PC-3 (cell line): ENCODE results near the gene MYLK. TPM values are rescaled to one million over a fixed set of nuclear protein-coding genes. Genes with fewer than 3 reads are reported as not detected.

Source experiments
- ATAC-seq: fragments of 200-7000 bp; cut with Tn5 transposase; 2 replicates; pipeline ENCODE4 v1.9.1; 2020; ENCODE audit warnings: mild to moderate bottlenecking, moderate library complexity
- BruUV-seq: library from RNA; stranded (reverse); fragments of 400-500 nt; replicated peaks from 2 replicates; lab custom pipeline; 2021; lab: Mats Ljungman, UMichigan
- CTCF ChIA-PET: fragments of 300-600 bp; sonication (Branson Sonifier 250); formaldehyde crosslinking; loops from one replicate; lab custom pipeline; 2022; ENCODE audit warnings: antibody characterized with exemption; lab: Charles Lee
- POLR2A ChIA-PET: fragments of 300-600 bp; sonication (Branson Sonifier 250); formaldehyde crosslinking; loops from one replicate; lab custom pipeline; 2022; ENCODE audit warnings: antibody characterized with exemption; ENCODE audit not compliant: unreplicated experiment; lab: Charles Lee
- DNase-seq: peaks from one replicate; pipeline ENCODE4 v3.0.0-alpha.2; 2015
- H2AFZ ChIP-seq: fragments of 300-600 bp; sonication (generic); 2 replicates; pipeline ENCODE4 v1.6.0; 2016; ENCODE audit warnings: antibody characterized with exemption, low read length
- H3F3A ChIP-seq: fragments of 300-600 bp; sonication (generic); one replicate; pipeline ENCODE4 v1.6.0; 2017; ENCODE audit warnings: antibody characterized with exemption, low read length, control low read depth, mild to moderate bottlenecking; ENCODE audit not compliant: unreplicated experiment
- H3K27ac ChIP-seq: fragments of 300-600 bp; sonication (generic); 2 replicates; pipeline ENCODE4 v1.5.1; 2016; ENCODE audit warnings: mild to moderate bottlenecking, low read length
- H3K27me3 ChIP-seq: fragments of 300-600 bp; sonication (generic); 2 replicates; pipeline ENCODE4 v1.6.1; 2016; ENCODE audit warnings: low read length, mixed read lengths
- H3K36me3 ChIP-seq: fragments of 300-600 bp; sonication (generic); 2 replicates; pipeline ENCODE4 v1.6.1; 2016; ENCODE audit warnings: low read depth, mixed run types, low read length, mixed read lengths
- H3K4me1 ChIP-seq: fragments of 300-600 bp; sonication (generic); 2 replicates; pipeline ENCODE4 v1.5.1; 2016; ENCODE audit warnings: low read length; ENCODE audit not compliant: insufficient read depth
- H3K4me2 ChIP-seq: fragments of 300-600 bp; sonication (generic); 2 replicates; pipeline ENCODE4 v1.6.0; 2016; ENCODE audit warnings: low read length
- H3K4me3 ChIP-seq: fragments of 300-600 bp; sonication (generic); 2 replicates; pipeline ENCODE4 v1.5.1; 2016; ENCODE audit warnings: mild to moderate bottlenecking, low read length, mixed read lengths
- H3K79me2 ChIP-seq: fragments of 300-600 bp; sonication (generic); 2 replicates; pipeline ENCODE4 v1.6.1; 2017; ENCODE audit warnings: low read length, mixed read lengths
- H3K9ac ChIP-seq: fragments of 300-600 bp; sonication (generic); 2 replicates; pipeline ENCODE4 v1.6.0; 2016; ENCODE audit warnings: mild to moderate bottlenecking, low read length
- H3K9me2 ChIP-seq: fragments of 300-600 bp; sonication (generic); replicated peaks from 2 replicates; pipeline ENCODE4 v1.6.1; 2016; ENCODE audit warnings: mixed run types, low read length, mixed read lengths
- H3K9me3 ChIP-seq: fragments of 300-600 bp; sonication (generic); 2 replicates; pipeline ENCODE4 v1.6.1; 2016; ENCODE audit warnings: low read length, mixed read lengths
- H4K20me1 ChIP-seq: fragments of 300-600 bp; sonication (generic); 2 replicates; pipeline ENCODE4 v1.6.1; 2016; ENCODE audit warnings: low read length, mixed read lengths
- EZH2 ChIP-seq: fragments of 300-600 bp; sonication (generic); IDR thresholded peaks from one replicate; pipeline ENCODE4 v1.6.1; 2017; ENCODE audit warnings: antibody characterized with exemption, mild to moderate bottlenecking, low read length; ENCODE audit not compliant: unreplicated experiment
- EZH2phosphoT487 ChIP-seq: fragments of 300-600 bp; sonication (generic); IDR thresholded peaks from 2 replicates; pipeline ENCODE4 v1.6.1; 2018; ENCODE audit warnings: mild to moderate bottlenecking, antibody characterized with exemption, low read length, borderline replicate concordance
- intact Hi-C: fragments of 100-400 bp; cut with micrococcal nuclease; formaldehyde crosslinking; loops from 2 replicates; pipeline ENCODE4 v1.9.0; 2023
- total RNA-seq: library from RNA; depleted of rRNA; stranded (reverse); fragments of >200 nt; gene quantifications from 2 replicates; pipeline ENCODE4 v1.2.3, GENCODE V29; 2014
- TF ChIP-seq, protein P1 (sequence below): fragments of 300-600 bp; sonication (generic); conservative IDR thresholded peaks from 2 replicates; pipeline ENCODE4 v1.5.1; 2017; ENCODE audit warnings: antibody characterized with exemption, low read depth, mild to moderate bottlenecking, low read length

Gene MYLK
- total RNA-seq, 1 experiment from 2014 or later, result 6.9 TPM

- H3K4me2 ChIP-seq, result no peak overlapping the region
- no peaks in the 10 kb centered on the region for H3K9me2 ChIP-seq
- no peak overlapping the region for H3K4me3 ChIP-seq
- TF ChIP-seq EZH2, result no peak
- TF ChIP-seq EZH2phosphoT487, result no peak
- TF ChIP-seq, protein P1, sequence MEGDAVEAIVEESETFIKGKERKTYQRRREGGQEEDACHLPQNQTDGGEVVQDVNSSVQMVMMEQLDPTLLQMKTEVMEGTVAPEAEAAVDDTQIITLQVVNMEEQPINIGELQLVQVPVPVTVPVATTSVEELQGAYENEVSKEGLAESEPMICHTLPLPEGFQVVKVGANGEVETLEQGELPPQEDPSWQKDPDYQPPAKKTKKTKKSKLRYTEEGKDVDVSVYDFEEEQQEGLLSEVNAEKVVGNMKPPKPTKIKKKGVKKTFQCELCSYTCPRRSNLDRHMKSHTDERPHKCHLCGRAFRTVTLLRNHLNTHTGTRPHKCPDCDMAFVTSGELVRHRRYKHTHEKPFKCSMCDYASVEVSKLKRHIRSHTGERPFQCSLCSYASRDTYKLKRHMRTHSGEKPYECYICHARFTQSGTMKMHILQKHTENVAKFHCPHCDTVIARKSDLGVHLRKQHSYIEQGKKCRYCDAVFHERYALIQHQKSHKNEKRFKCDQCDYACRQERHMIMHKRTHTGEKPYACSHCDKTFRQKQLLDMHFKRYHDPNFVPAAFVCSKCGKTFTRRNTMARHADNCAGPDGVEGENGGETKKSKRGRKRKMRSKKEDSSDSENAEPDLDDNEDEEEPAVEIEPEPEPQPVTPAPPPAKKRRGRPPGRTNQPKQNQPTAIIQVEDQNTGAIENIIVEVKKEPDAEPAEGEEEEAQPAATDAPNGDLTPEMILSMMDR, result no peak
- no peak for ATAC-seq
- no peaks in the 10 kb centered on the region for H3K79me2 ChIP-seq
- POLR2A ChIA-PET, result no interaction called here
- H3K27ac ChIP-seq, result no peak overlapping the region
- H3F3A ChIP-seq, result no peaks in the 10 kb centered on the region
- H3K36me3 ChIP-seq, result no peaks in the 10 kb centered on the region
- H3K27me3 ChIP-seq, result no peaks in the 10 kb centered on the region
- H3K9ac ChIP-seq, result no peak overlapping the region
- no TSS peak for BruUV-seq
- CTCF ChIA-PET, result no interaction called here
- no peak overlapping the region for H2AFZ ChIP-seq
- H3K4me1 ChIP-seq, result peaks cover 17% of the 10 kb centered on the region
- H4K20me1 ChIP-seq, result no peaks in the 10 kb centered on the region
- DNase-seq, result no peak
- intact Hi-C loops, result no loop called here
- no peaks in the 10 kb centered on the region for H3K9me3 ChIP-seq
These were observed 105.6 kb downstream of the MYLK start for GRCh38 chr3:123778525-123778924.

- no peak overlapping the region for H3K27ac ChIP-seq
- BruUV-seq, result no TSS peak
These were observed 107.9 kb downstream of the MYLK start for GRCh38 chr3:123776071-123776782.

DNA sequence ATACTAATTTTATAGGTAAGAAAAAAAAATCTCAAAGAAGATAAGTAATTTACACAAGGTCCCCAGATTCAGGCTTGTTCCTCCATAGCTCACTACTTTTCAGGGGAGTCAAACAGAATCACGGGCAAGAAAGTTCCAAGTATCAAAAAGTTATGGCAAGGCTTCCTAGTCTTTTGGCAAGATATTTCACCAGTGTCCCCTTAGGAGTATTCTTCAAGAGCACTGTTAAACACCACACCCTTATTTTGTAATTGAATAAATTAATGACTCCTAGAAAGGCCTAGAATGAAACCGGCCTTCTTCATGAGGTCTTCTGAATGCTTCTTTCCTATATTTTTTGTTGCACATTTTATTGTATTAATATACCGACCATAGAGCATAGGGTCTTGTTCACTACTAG lies 109.7 kb downstream of the MYLK start:
- no peak for ATAC-seq
- Histone ChIP-seq H3K9me2 (no peaks in the 10 kb centered on the region), H3K9me3 (no peaks in the 10 kb centered on the region), H3K27me3 (no peaks in the 10 kb centered on the region), H4K20me1 (no peaks in the 10 kb centered on the region), H3K79me2 (no peaks in the 10 kb centered on the region), H3K4me2 (no peak overlapping the region), H3K27ac (no peak overlapping the region), H3K4me1 (0 out of 2 replicates have a peak, but pooled peaks cover under 1% of the 10 kb centered on the region), H3F3A (no peaks in the 10 kb centered on the region), H3K9ac (no peak overlapping the region), H3K36me3 (no peaks in the 10 kb centered on the region), H2AFZ (no peak overlapping the region), H3K4me3 (no peak overlapping the region)
- ChIA-PET POLR2A (no interaction called here), CTCF (no interaction called here)
- DNase-seq, result no peak
- no peak for TF ChIP-seq EZH2phosphoT487
- TF ChIP-seq EZH2, result no peak
- TF ChIP-seq, protein P1, result no peak
- intact Hi-C loops, result no loop called here
- BruUV-seq, result no TSS peak

More at GRCh38 chr3:123776071-123776782, 107.9 kb downstream of the MYLK start:
- Histone ChIP-seq H3K4me3 (no peak overlapping the region), H3K27me3 (no peaks in the 10 kb centered on the region), H4K20me1 (no peaks in the 10 kb centered on the region), H3K9me2 (no peaks in the 10 kb centered on the region), H3K4me1 (peaks cover 10% of the 10 kb centered on the region), H3K36me3 (no peaks in the 10 kb centered on the region), H2AFZ (no peak overlapping the region), H3K9ac (no peak overlapping the region), H3K79me2 (no peaks in the 10 kb centered on the region), H3K9me3 (no peaks in the 10 kb centered on the region), H3F3A (no peaks in the 10 kb centered on the region), H3K4me2 (no peak overlapping the region)
- no peak for ATAC-seq
- DNase-seq, result no peak
- ChIA-PET CTCF (no interaction called here), POLR2A (no interaction called here)
- TF ChIP-seq EZH2 (no peak), EZH2phosphoT487 (no peak)
- TF ChIP-seq, protein P1, result no peak
- intact Hi-C loops, result no loop called here
